HepG2 (cell line): ENCODE results near the gene ARHGEF16. TPM values are rescaled to one million over a fixed set of nuclear protein-coding genes. Genes with fewer than 3 reads are reported as not detected.

ENCODE experiments used
- HDAC1 ChIP-seq: sonication (generic); formaldehyde crosslinking; IDR thresholded peaks from 2 replicates; pipeline ENCODE4 v1.5.1; 2020; ENCODE audit warnings: mild to moderate bottlenecking, missing genetic modification reagents
- ISX ChIP-seq: sonication (generic); formaldehyde crosslinking; conservative IDR thresholded peaks from 2 replicates; pipeline ENCODE4 v1.5.0; 2020; ENCODE audit warnings: missing genetic modification reagents
- KIAA2018 ChIP-seq: sonication (generic); formaldehyde crosslinking; IDR thresholded peaks from 2 replicates; pipeline ENCODE4 v1.5.0; 2020; ENCODE audit warnings: mild to moderate bottlenecking, missing genetic modification reagents, borderline replicate concordance
- SIN3B ChIP-seq: fragments of 150-350 bp; IDR thresholded peaks from 2 replicates; pipeline ENCODE4 v1.6.1; 2014; ENCODE audit warnings: low read length
- TEF ChIP-seq: sonication (generic); formaldehyde crosslinking; IDR thresholded peaks from 2 replicates; pipeline ENCODE4 v1.5.0; 2020; ENCODE audit warnings: missing genetic modification reagents
- ZBTB37 ChIP-seq: sonication (generic); formaldehyde crosslinking; IDR thresholded peaks from 2 replicates; pipeline ENCODE4 v1.4.0; 2020; ENCODE audit warnings: mild to moderate bottlenecking, missing genetic modification reagents
- ZBTB39 ChIP-seq: sonication (generic); formaldehyde crosslinking; IDR thresholded peaks from 2 replicates; pipeline ENCODE4 v1.5.0; 2020; ENCODE audit warnings: missing genetic modification reagents
- ZNF512B ChIP-seq: sonication (generic); formaldehyde crosslinking; IDR thresholded peaks from 2 replicates; pipeline ENCODE4 v1.5.1; 2020; ENCODE audit warnings: missing genetic modification reagents, mild to moderate bottlenecking, borderline replicate concordance
- ZNF597 ChIP-seq: sonication (generic); formaldehyde crosslinking; IDR thresholded peaks from 2 replicates; pipeline ENCODE4 v1.5.0; 2020; ENCODE audit warnings: missing genetic modification reagents
- polyA plus RNA-seq, 8 experiments: library from polyadenylated mRNA; depleted of rRNA in 3 of 8; stranded (reverse) in 7 of 8; unstranded in 1 of 8; fragments of >200 nt; fragmentation: Illumina TruSeq in 4 of 8; extraction: Trizol in 4 of 8; gene quantifications; 2 replicates each; pipeline versions ENCODE4 v1.2.1 to v1.2.3, GENCODE V29; 2011 to 2016; ENCODE audit warnings: low read depth in 4 of 8, missing spikeins in 1 of 8, mixed read lengths in 1 of 8; ENCODE audit not compliant: insufficient read depth in 1 of 8
- total RNA-seq, 5 experiments: library from RNA; depleted of rRNA; stranded (reverse); fragments of >200 nt; fragmentation: Illumina TruSeq; extraction: Trizol; gene quantifications; 2 replicates each; pipeline ENCODE4 v1.2.3, GENCODE V29; 2016; ENCODE audit warnings: low read depth in 1 of 5

Gene ARHGEF16
- total and polyA plus RNA-seq, 2 of the 13 experiments (the other 11 are each of a cell fraction or from before 2014, with no cell fraction given), result 20.3 to 39.9 TPM

GRCh38 chr1:3455670-3456448 is 1.4 kb downstream of the ARHGEF16 start (continued):
- no peak for TF ChIP-seq KIAA2018 (CRISPR knock-in tag)
- no peak for TF ChIP-seq ISX (CRISPR knock-in tag)
- no peak for TF ChIP-seq ZBTB37
- TF ChIP-seq ZNF512B (CRISPR knock-in tag), result no peak
- no peak for TF ChIP-seq TEF (CRISPR knock-in tag)
- no peak for TF ChIP-seq SIN3B
- 0 out of 2 replicates have a peak, but pooled peaks have one; percentile 4 for TF ChIP-seq HDAC1 (CRISPR knock-in tag)
- 0 out of 2 replicates have a peak, but pooled peaks have one; percentile 10 for TF ChIP-seq ZBTB39 (CRISPR knock-in tag)
- TF ChIP-seq ZNF597 (CRISPR knock-in tag), result no peak
